A549 treated with DMSO at 1 μM for 4 hours (cell line): Measurements from ENCODE around the gene DNAJC27. TPM values are rescaled to one million over a fixed set of nuclear protein-coding genes. Genes with fewer than 3 reads are reported as not detected.

ENCODE experiments used
- total RNA-seq: library from RNA; stranded (reverse); fragments of 200-300 nt; extraction: Qiagen RNA extraction; gene quantifications from 5 replicates; pipeline ENCODE4 v1.2.3, GENCODE V29; 2022; ENCODE audit warnings: low read depth

DNAJC27 gene
- total RNA-seq = 1.8 to 2.8 TPM (median 2.4 TPM) in 5 replicates

GRCh38 chr2:24971536-24972314, at the start of gene DNAJC27:
TSS of gene DNAJC27 (minus strand) at chr2:24971955. CDS start at chr2:24971904, 51 bp downstream.

GRCh38 chr2:24920098-24920808, 51.5 kb downstream of the DNAJC27 start, which contains the start of gene ADCY3:
TSS of gene ADCY3 (minus strand) at chr2:24920237. CDS start at chr2:24918987, 1,250 bp downstream.

Other genes with a start within 250 kb of the DNAJC27 start
- gene PTRHD1, start 178.6 kb downstream of the DNAJC27 start, total RNA-seq = 47.4 to 63.9 TPM (median 63.1 TPM) in 5 replicates
- gene CENPO, start 178.5 kb downstream of the DNAJC27 start, total RNA-seq = 46.0 to 56.8 TPM (median 48.5 TPM) in 5 replicates
- 73.0 to 86.5 TPM (median 79.7 TPM) in 5 replicates for gene ADCY3, start 51.7 kb downstream of the DNAJC27 start, total RNA-seq
- 15.9 to 17.9 TPM (median 16.8 TPM) in 5 replicates for gene EFR3B, start 70.1 kb upstream of the DNAJC27 start, total RNA-seq
- gene POMC, start 196.6 kb upstream of the DNAJC27 start, total RNA-seq = not detected in 5 replicates